GM12891 (cell line): Measurements from ENCODE around the gene SFTPD.

Experiments used
- PAX5 ChIP-seq: IDR thresholded peaks from 2 replicates; pipeline ENCODE4 v1.6.1; 2011; ENCODE audit warnings: low read length, moderate library complexity, mild to moderate bottlenecking; ENCODE audit not compliant: insufficient read depth, severe bottlenecking
- POLR2A ChIP-seq: IDR thresholded peaks from 2 replicates; pipeline ENCODE4 v1.6.1; 2011; ENCODE audit warnings: low read depth, low read length, control low read depth
- POLR2AphosphoS5 ChIP-seq: IDR thresholded peaks from 2 replicates; pipeline ENCODE4 v1.6.1; 2011; ENCODE audit warnings: low read depth, low read length, control low read depth
- TAF1 ChIP-seq: IDR thresholded peaks from 2 replicates; pipeline ENCODE4 v1.6.1; 2011; ENCODE audit warnings: low read depth, low read length, control low read depth

DNA sequence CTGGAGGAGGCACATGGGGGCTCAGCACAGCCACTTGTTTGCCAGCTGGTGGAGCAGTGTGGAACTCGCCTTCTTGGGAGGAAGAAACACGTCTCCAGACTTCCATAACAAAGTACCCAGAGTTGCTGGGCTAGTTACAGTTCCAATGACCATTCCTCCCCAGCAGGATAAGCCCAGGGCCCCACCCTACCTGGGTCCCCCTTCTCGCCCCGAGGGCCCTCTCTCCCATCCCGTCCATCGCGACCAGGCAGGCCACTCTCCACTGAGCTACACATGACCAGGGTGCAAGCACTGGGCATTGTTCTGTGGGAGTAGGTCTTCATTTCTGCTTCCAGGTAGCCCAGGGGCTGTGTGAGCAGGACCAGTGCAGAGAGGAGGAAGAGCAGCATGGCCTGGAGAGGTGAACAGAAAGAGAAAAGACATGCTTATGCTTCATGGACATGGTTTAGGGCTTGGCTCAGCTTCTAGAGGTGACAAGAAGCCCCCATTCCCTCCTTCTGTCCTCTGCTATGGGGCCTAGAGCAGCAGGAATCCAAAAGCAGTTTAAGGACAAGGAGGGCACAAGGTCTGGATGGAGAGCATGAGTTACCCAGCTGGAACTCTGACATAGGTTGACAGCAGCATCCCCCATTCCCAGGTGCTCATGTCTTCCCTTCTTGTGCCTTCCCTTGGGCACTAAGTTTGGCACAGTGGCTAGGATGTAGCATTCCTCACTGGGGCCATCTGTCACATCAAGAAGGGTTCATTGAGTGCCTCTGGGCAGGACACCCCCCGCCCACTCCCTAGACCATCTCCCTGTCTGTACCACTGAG lies 2.4 kb downstream of the SFTPD start:
- no peak for TF ChIP-seq POLR2AphosphoS5
- no peak for TF ChIP-seq TAF1
- TF ChIP-seq POLR2A: no peak
- no peak for TF ChIP-seq PAX5
